ENCODE measurements around the gene NOL12.

NOL12 gene

GRCh38 chr22:37696657-37697537, 10.8 kb downstream of the NOL12 start, which contains the start of gene TRIOBP:
TSS of gene TRIOBP (plus strand) at chr22:37697048. CDS start at chr22:37701366, 4,318 bp downstream.
- peak; percentile 99 for DNase-seq (ENCODE audit: low read depth)
- TF ChIP-seq POLR2A (IDR thresholded peaks at IDR 0.05; ENCODE audit: extremely low read depth, insufficient read length), result no peak
- peak; percentile 21 for TF ChIP-seq CTCF (IDR thresholded peaks at IDR 0.05; ENCODE audit: low read depth, low read length)
- peak; percentile 36 for TF ChIP-seq MYC (IDR thresholded peaks at IDR 0.05; ENCODE audit: low read depth, low read length)
- H3K4me3 ChIP-seq (ENCODE audit: low read depth, low read length), result no peak within 1 kb of the TSS

- TF ChIP-seq POLR2A (IDR thresholded peaks at IDR 0.05; ENCODE audit: extremely low read depth, insufficient read length) (no peak), MYC (IDR thresholded peaks at IDR 0.05; ENCODE audit: low read depth, low read length) (no peak), MAX (IDR thresholded peaks at IDR 0.05; ENCODE audit: low read depth, low read length) (no peak), CTCF (IDR thresholded peaks at IDR 0.05; ENCODE audit: low read depth, low read length) (no peak)
- H3K4me3 ChIP-seq (ENCODE audit: low read depth, low read length), result no peak overlapping the region
Observed at GRCh38 chr22:37697538-37697835, 11.3 kb downstream of the NOL12 start.

GRCh38 chr22:37701141-37701786, 15.1 kb downstream of the NOL12 start:
- H3K4me3 ChIP-seq (ENCODE audit: low read depth, low read length), result no peak overlapping the region
- DNase-seq (ENCODE audit: low read depth), result peak; percentile 79
- TF ChIP-seq MAX (IDR thresholded peaks at IDR 0.05; ENCODE audit: low read depth, low read length) (peak; percentile 73), MYC (IDR thresholded peaks at IDR 0.05; ENCODE audit: low read depth, low read length) (no peak)

More at GRCh38 chr22:37697538-37697835, 11.3 kb downstream of the NOL12 start:
- no peak for DNase-seq (ENCODE audit: low read depth)

GRCh38 chr22:37703906-37704305, 17.8 kb downstream of the NOL12 start:
- no peak overlapping the region for H3K4me3 ChIP-seq (ENCODE audit: low read depth, low read length)
- no peak for DNase-seq (ENCODE audit: low read depth)
- no peak for TF ChIP-seq MAX (IDR thresholded peaks at IDR 0.05; ENCODE audit: low read depth, low read length)
- TF ChIP-seq POLR2A (IDR thresholded peaks at IDR 0.05; ENCODE audit: extremely low read depth, insufficient read length), result no peak
- TF ChIP-seq MYC (IDR thresholded peaks at IDR 0.05; ENCODE audit: low read depth, low read length), result no peak
- TF ChIP-seq CTCF (IDR thresholded peaks at IDR 0.05; ENCODE audit: low read depth, low read length), result no peak

- TF ChIP-seq MAX (IDR thresholded peaks at IDR 0.05; ENCODE audit: low read depth, low read length), result no peak
- TF ChIP-seq CTCF (IDR thresholded peaks at IDR 0.05; ENCODE audit: low read depth, low read length), result no peak
- TF ChIP-seq MYC (IDR thresholded peaks at IDR 0.05; ENCODE audit: low read depth, low read length), result no peak
- no peak for TF ChIP-seq POLR2A (IDR thresholded peaks at IDR 0.05; ENCODE audit: extremely low read depth, insufficient read length)
- no peak overlapping the region for H3K4me3 ChIP-seq (ENCODE audit: low read depth, low read length)
- DNase-seq (ENCODE audit: low read depth), result no peak
Observed at GRCh38 chr22:37704645-37705044, 18.5 kb downstream of the NOL12 start.

GRCh38 chr22:37705205-37705604, 19.1 kb downstream of the NOL12 start:
- TF ChIP-seq MAX (IDR thresholded peaks at IDR 0.05; ENCODE audit: low read depth, low read length) (no peak), POLR2A (IDR thresholded peaks at IDR 0.05; ENCODE audit: extremely low read depth, insufficient read length) (no peak), CTCF (IDR thresholded peaks at IDR 0.05; ENCODE audit: low read depth, low read length) (no peak), MYC (IDR thresholded peaks at IDR 0.05; ENCODE audit: low read depth, low read length) (no peak)
- no peak for DNase-seq (ENCODE audit: low read depth)
- no peak overlapping the region for H3K4me3 ChIP-seq (ENCODE audit: low read depth, low read length)

All from NB4 (cell line).